Neural cell (in vitro differentiated cells): ENCODE data around the gene EEPD1.

ENCODE experiments used
- CTCF ChIP-seq: fragments of 450-650 bp; IDR thresholded peaks from 2 replicates; pipeline ENCODE4 v1.5.1; 2014; ENCODE audit warnings: antibody characterized with exemption, mild to moderate bottlenecking, moderate library complexity; ENCODE audit not compliant: poor library complexity, severe bottlenecking
- EP300 ChIP-seq: fragments of 450-650 bp; conservative IDR thresholded peaks from 2 replicates; pipeline ENCODE4 v1.6.1; 2014; ENCODE audit warnings: antibody characterized with exemption, mild to moderate bottlenecking, moderate library complexity; ENCODE audit not compliant: poor library complexity, severe bottlenecking
- EZH2 ChIP-seq: fragments of 200-600, 300-800 bp; shearing (Covaris generic), sonication (generic); IDR thresholded peaks from 2 replicates; pipeline ENCODE4 v1.6.1; 2014; ENCODE audit warnings: antibody characterized with exemption, low read length, borderline replicate concordance, mild to moderate bottlenecking; ENCODE audit not compliant: insufficient read depth, poor library complexity, severe bottlenecking
- MXI1 ChIP-seq: fragments of 450-650 bp; conservative IDR thresholded peaks from 2 replicates; pipeline ENCODE4 v1.6.1; 2014; ENCODE audit warnings: antibody characterized with exemption, mild to moderate bottlenecking; ENCODE audit not compliant: poor library complexity, severe bottlenecking
- POLR2AphosphoS5 ChIP-seq: IDR thresholded peaks from 2 replicates; pipeline ENCODE4 v1.6.1; 2012
- RAD21 ChIP-seq: fragments of 450-650 bp; conservative IDR thresholded peaks from 2 replicates; pipeline ENCODE4 v1.6.1; 2014; ENCODE audit warnings: antibody characterized with exemption, mild to moderate bottlenecking, moderate library complexity
- REST ChIP-seq: IDR thresholded peaks from 2 replicates; pipeline ENCODE4 v1.6.1; 2012; ENCODE audit warnings: borderline replicate concordance
- SMC3 ChIP-seq: fragments of 450-650 bp; conservative IDR thresholded peaks from 2 replicates; pipeline ENCODE4 v1.6.1; 2014; ENCODE audit warnings: antibody characterized with exemption, mild to moderate bottlenecking, moderate library complexity; ENCODE audit not compliant: poor library complexity
- TAF1 ChIP-seq: IDR thresholded peaks from 2 replicates; pipeline ENCODE4 v1.6.1; 2012; ENCODE audit warnings: low read depth

DNA sequence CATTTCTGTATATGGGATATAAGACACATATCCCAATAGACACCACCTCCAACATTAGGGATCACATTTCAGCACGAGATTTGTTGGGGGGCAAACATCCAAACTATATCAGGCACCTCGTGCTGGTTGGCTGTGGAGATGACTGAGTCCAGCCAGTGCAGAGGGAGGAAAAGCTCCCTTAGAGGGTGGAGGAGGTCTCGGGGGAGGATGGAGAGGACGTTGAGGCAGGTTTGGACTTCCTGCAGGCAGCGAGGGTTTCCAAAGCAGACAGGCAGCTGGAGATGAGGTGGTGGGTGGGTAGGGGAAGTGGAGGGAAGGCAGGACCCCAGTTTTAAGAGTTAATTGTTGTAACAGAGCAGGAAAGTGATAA, 56.7 kb downstream of the EEPD1 start:
- TF ChIP-seq CTCF: no peak
- no peak for TF ChIP-seq MXI1
- no peak for TF ChIP-seq SMC3
- TF ChIP-seq RAD21: no peak
- TF ChIP-seq REST: no peak
- no peak for TF ChIP-seq EZH2
- no peak for TF ChIP-seq POLR2AphosphoS5
- TF ChIP-seq TAF1: no peak
- TF ChIP-seq EP300: no peak
